Measurements from ENCODE around the gene CELF2. TPM values are rescaled to one million over a fixed set of nuclear protein-coding genes. Genes with fewer than 3 reads are reported as not detected.

The CELF2 gene
- 3.8 and 4.4 TPM in 2 replicates for total RNA-seq

DNA sequence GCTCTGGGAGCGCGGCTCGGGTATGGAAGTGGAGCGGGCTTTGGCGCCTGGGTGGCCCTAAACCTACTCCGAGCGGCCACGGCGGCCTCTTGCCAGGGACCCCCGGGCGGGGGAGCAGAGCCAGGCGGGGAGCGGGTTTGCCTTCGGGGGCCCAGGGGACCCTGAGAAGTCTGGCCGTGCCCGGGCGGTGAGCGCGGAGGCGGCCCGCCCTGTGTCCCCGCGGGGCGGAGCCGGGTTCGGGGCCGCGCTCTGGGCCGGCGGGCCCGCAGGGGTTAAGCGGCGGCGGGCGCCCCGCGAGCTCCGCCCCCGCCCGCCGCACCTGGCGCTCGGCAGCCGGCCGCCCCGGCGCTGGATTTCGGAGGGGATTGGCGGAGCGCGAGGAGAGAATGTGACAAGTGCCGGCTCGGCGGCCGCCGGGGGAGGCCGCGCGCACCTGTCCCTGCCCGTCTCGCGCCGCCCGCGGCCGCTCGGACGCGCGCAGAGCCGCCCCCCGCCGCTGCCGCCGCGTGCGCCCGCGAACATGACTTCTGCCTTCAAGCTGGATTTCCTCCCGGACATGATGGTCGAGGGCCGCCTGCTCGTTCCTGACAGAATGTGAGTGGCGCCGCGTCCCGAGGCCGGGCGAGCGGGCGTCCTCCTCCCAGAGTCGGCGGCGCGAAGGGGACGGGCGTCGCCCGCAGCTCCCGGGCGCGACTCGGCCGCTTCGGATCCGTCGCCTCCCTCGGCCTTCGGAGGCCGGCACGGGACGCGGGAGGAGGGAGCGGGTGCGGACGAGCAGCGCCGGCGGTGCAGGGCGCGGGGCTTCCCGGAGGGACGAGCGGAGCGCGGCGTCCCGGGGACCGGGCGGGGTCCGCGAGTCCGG, at the start of gene CELF2:
TSS of gene CELF2 (plus strand) at position 303 of the 862 bp plus-strand sequence. CDS start at position 521, 218 bp downstream.

All from bronchial smooth muscle cell (primary cell).